HG03103 (cell line): ENCODE data around the gene MS4A3.
"Not testable (repeated sequence)": the region's sequence is repeated elsewhere in the genome, so short reads cannot be mapped to it uniquely, and the experiment has no call there.

Experiments used
- ATAC-seq: cut with Tn5 transposase; IDR thresholded peaks from one replicate; pipeline ENCODE4 v1.9.1; 2021; ENCODE audit warnings: low read depth; ENCODE audit not compliant: unreplicated experiment

The MS4A3 gene

GRCh38 chr11:60056349-60056969 lies at the start of gene MS4A3:
Gene MS4A3, plus strand, starts transcription at chr11:60056665. Its CDS starts 4,496 bp downstream, at chr11:60061161.
- no peak for ATAC-seq

GRCh38 chr11:60016881-60017280 lies 39.6 kb upstream of the MS4A3 start, which contains the start of gene OOSP4B:
Gene OOSP4B, plus strand, starts transcription at chr11:60017181.
- ATAC-seq, result no peak

GRCh38 chr11:60018058-60018457 lies 38.4 kb upstream of the MS4A3 start:
- no peak for ATAC-seq

- ATAC-seq, result not testable (repeated sequence)
Measured at GRCh38 chr11:60020376-60020775, 36.1 kb upstream of the MS4A3 start.

- no peak for ATAC-seq
Measured at GRCh38 chr11:60029015-60029632, 27.3 kb upstream of the MS4A3 start.

GRCh38 chr11:60040109-60040508 lies 16.4 kb upstream of the MS4A3 start, which contains the start of gene OOSP2:
Gene OOSP2, plus strand, starts transcription at chr11:60040409. Its CDS starts 51 bp downstream, at chr11:60040460.
- ATAC-seq, result no peak

GRCh38 chr11:60050422-60050821 lies 6.0 kb upstream of the MS4A3 start:
- not testable (repeated sequence) for ATAC-seq

GRCh38 chr11:60050839-60051238 lies 5.6 kb upstream of the MS4A3 start:
- ATAC-seq, result not testable (repeated sequence)

GRCh38 chr11:60059052-60059451 lies 2.6 kb downstream of the MS4A3 start:
- no peak for ATAC-seq

GRCh38 chr11:60059521-60060240 lies 3.2 kb downstream of the MS4A3 start:
- no peak for ATAC-seq

GRCh38 chr11:60064111-60064510 lies 7.6 kb downstream of the MS4A3 start:
- no peak for ATAC-seq

- ATAC-seq, result no peak
Measured at GRCh38 chr11:60065801-60066200, 9.3 kb downstream of the MS4A3 start.

- no peak for ATAC-seq
Measured at GRCh38 chr11:60069450-60069849, 13.0 kb downstream of the MS4A3 start.

- not testable (repeated sequence) for ATAC-seq
Measured at GRCh38 chr11:60071644-60072043, 15.2 kb downstream of the MS4A3 start.

GRCh38 chr11:60077216-60077817 lies 20.9 kb downstream of the MS4A3 start:
- no peak for ATAC-seq

- ATAC-seq, result no peak
Measured at GRCh38 chr11:60077981-60078380, 21.5 kb downstream of the MS4A3 start.

- ATAC-seq, result no peak
Measured at GRCh38 chr11:60078745-60079144, 22.3 kb downstream of the MS4A3 start.

GRCh38 chr11:60080535-60080934 lies 24.1 kb downstream of the MS4A3 start:
- ATAC-seq, result no peak

GRCh38 chr11:60084631-60085273 lies 28.3 kb downstream of the MS4A3 start:
- ATAC-seq, result no peak

- no peak for ATAC-seq
Measured at GRCh38 chr11:60085909-60086308, 29.4 kb downstream of the MS4A3 start.

- ATAC-seq, result no peak
Measured at GRCh38 chr11:60087239-60087638, 30.8 kb downstream of the MS4A3 start.
